Measurements from ENCODE around the gene SPDYE4. TPM values are rescaled to one million over a fixed set of nuclear protein-coding genes. Genes with fewer than 3 reads are reported as not detected.

Gene SPDYE4
- total RNA-seq, 1 experiment from 2014 or later = not detected

- peak; percentile 75 for DNase-seq
- Histone ChIP-seq H3K27me3 (no peaks in the 10 kb centered on the region), H3K4me3 (no peak overlapping the region), H3K36me3 (no peaks in the 10 kb centered on the region), H3K9me3 (peaks cover 12% of the 10 kb centered on the region)
Measured at GRCh38 chr17:8791910-8792270, 33.5 kb upstream of the SPDYE4 start.

DNA sequence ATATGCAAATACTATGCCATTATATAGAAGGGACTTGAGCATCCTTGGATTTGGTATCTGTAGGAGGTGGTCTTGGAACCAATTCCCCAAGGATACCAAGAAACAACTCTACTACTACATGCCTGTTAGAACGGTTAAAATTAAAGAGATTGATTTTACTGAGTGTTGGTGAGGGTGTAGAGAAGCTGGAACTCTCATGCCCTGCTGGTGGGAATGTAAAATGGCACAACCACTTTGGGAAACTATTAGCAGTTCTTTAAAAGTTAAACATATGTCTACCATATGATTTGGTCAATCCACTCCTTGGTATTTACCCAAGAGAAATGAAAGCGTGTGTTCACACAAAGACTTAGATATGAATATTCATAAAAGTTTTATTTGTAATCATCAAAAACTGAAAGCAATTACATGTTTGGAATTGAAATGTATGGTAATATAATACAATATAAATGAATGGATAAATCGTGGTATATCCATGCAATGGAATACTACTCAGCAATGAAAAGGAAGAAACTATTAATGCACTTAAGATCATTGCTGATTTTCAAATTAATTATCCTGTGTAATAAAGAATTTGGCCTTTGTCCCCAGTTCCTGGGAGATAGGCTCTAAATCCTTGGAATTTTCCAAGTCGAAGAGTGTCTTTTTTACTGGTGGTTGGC, 33.0 kb upstream of the SPDYE4 start:
- DNase-seq = no peak
- peaks cover 12% of the 10 kb centered on the region for H3K9me3 ChIP-seq
- H3K27me3 ChIP-seq = no peaks in the 10 kb centered on the region
- H3K4me3 ChIP-seq = no peak overlapping the region
- H3K36me3 ChIP-seq = no peaks in the 10 kb centered on the region

DNA sequence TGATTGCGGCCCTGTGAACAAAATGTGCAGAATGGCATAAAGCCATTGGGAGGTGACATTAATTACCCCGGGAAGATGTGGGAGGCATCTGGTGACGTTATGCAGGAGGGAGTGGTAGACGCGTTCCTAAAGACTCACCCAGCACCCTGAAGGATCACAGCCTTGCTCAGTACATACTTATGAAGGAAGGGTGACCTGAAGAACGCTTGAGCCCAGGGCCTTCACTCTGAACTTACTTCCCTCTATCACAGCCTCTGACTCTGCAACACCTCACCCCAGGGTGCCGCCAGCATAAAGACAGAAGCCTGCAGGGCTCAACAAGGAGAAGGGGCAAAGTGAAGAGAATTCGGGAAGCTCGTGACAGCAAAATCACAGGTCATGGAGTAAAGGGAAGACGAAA, 31.4 kb upstream of the SPDYE4 start:
- DNase-seq = no peak
- Histone ChIP-seq H3K36me3 (no peaks in the 10 kb centered on the region), H3K9me3 (peaks cover 12% of the 10 kb centered on the region)

GRCh38 chr17:8788998-8789397, 30.7 kb upstream of the SPDYE4 start:
- DNase-seq = no peak
- no peaks in the 10 kb centered on the region for H3K36me3 ChIP-seq
- H3K4me3 ChIP-seq = no peak overlapping the region
- no peaks in the 10 kb centered on the region for H3K27me3 ChIP-seq
- H3K9me3 ChIP-seq = peaks cover 12% of the 10 kb centered on the region

More for the DNA sequence above, 31.4 kb upstream of the SPDYE4 start:
- H3K27me3 ChIP-seq = no peaks in the 10 kb centered on the region
- H3K4me3 ChIP-seq = no peak overlapping the region

DNA sequence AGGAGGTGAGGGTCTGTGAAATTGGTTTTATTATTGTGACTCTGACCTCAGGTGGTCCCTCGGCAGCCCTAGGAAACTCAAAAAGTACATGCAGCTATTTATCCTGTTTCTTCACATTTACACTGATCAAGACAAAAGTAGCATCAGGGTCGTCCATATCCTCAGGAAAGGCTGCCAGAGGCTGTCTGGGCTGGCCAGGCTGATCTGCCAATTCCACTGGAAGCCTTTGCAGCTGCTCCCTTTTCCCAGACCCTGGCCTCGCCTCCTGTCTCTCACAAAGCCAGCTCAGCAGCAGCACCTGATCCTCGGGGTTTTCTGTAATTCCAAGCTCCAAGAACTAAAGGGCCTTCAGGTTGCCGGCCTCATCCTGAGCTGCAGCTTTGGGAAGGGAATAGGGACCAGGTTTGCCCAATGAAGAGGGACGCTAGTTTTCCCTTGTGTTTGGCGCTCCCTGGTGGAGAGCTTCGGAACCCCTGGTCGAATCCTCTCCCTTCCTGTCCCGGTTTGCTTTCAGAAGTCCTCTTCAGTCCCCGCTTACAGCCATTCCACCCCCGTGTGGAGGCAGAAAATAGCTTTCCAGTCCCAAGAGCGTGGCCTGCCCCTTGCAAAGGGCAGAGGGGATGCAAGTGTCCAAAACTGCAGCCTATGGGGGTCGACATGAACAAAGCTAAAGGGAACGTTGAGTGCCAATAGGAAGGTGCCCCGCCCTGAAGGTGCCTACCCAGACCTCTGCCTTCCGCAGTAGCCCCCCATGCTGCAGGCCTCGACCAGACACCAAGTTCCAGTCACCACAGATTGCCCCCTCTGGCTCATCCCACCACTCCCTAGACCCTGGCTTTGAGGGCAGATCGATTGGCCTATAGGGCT, 27.4 kb upstream of the SPDYE4 start:
- Histone ChIP-seq H3K36me3 (no peaks in the 10 kb centered on the region), H3K27me3 (no peaks in the 10 kb centered on the region), H3K9me3 (no peaks in the 10 kb centered on the region), H3K4me3 (no peak overlapping the region)
- peak; percentile 51 for DNase-seq

DNA sequence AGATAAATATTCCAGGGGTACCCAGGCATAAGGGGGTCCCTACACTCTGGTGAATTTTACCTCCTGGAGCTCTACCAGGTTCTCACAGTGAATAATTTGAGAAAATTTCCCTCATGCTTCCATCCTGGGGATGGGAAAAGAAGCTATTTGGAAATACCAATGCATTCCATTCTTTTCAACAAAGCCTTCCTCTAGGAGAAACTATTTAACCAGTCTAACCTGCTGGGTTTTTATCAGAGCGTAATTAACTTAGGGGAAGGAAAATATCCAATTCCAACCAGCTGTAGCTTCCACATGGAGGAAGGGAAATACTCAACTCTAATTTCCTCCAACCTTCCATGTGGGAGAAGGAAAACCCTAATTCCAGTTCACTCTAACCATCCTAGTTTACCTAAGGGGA, 23.8 kb upstream of the SPDYE4 start:
- Histone ChIP-seq H3K4me3 (no peak overlapping the region), H3K9me3 (no peaks in the 10 kb centered on the region), H3K27me3 (0 out of 2 replicates have a peak, but pooled peaks cover under 1% of the 10 kb centered on the region), H3K36me3 (no peaks in the 10 kb centered on the region)
- DNase-seq = no peak

DNA sequence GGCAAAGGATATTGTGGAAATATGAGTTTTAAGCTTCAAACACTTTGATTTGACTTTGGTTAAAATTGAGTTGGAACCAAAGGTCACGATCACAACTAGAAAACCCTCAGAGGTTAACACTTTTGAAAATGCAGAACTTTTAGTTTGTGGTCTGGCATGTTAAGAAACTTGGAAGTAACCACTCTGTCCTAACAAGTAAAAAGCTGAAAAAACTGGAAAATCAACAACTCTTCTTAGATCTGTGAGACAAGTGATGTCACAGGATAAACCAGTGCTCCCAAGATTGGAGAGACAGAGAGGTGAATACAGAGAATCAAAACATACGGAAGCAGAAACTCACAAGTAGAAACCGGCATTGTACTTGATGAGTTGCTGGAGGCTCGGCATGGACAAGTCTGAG, 23.4 kb upstream of the SPDYE4 start:
- Histone ChIP-seq H3K9me3 (no peaks in the 10 kb centered on the region), H3K27me3 (0 out of 2 replicates have a peak, but pooled peaks cover 4% of the 10 kb centered on the region), H3K36me3 (no peaks in the 10 kb centered on the region), H3K4me3 (no peak overlapping the region)
- no peak for DNase-seq

- no peak for DNase-seq
- H3K9me3 ChIP-seq = no peaks in the 10 kb centered on the region
- H3K4me3 ChIP-seq = no peak overlapping the region
- 0 out of 2 replicates have a peak, but pooled peaks cover 4% of the 10 kb centered on the region for H3K27me3 ChIP-seq
- no peaks in the 10 kb centered on the region for H3K36me3 ChIP-seq
Measured at GRCh38 chr17:8776881-8777280, 18.5 kb upstream of the SPDYE4 start.

DNA sequence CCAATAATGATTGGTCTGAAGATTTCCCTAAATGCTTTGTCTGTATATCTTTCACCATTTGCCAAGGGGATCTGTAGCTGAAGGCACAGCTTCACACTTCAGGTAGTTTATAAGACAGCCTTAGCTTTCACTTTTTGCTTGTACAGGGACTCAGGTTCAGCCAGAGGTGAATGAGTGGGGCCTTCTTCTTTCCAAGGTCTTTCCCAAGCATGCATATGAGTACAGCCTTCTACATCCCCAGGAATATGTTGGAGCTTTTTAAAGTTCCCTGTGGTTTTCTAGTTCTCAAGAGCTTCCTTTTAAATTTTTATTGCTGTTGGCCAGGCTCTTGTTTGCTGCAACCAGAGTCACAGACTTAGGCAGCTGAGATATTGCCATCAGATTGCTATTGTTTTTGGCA, 17.9 kb upstream of the SPDYE4 start:
- Histone ChIP-seq H3K4me3 (no peak overlapping the region), H3K9me3 (no peaks in the 10 kb centered on the region), H3K27me3 (0 out of 2 replicates have a peak, but pooled peaks cover 4% of the 10 kb centered on the region), H3K36me3 (no peaks in the 10 kb centered on the region)
- no peak for DNase-seq

DNA sequence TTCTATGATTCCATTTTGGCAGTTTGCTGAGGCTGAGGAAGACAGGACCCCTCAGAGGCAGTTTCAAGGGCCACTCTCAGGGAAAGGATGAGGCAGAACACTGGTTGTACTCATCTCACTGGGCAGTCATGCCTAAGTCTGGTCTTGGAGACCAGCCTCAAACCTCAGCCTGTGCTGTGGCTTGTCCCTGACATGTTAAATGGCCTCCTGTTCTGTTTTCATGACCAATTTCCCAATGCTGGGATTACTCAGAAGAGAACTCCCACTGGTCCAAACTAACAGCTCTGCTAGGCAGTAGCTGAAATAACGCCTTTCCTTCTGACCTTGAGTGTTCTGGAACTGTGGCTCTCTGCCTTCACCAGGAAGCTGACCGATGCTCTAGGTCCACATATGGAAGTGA, 8.4 kb upstream of the SPDYE4 start:
- H3K27me3 ChIP-seq = peaks cover 8% of the 10 kb centered on the region
- no peak overlapping the region for H3K4me3 ChIP-seq
- no peaks in the 10 kb centered on the region for H3K9me3 ChIP-seq
- no peaks in the 10 kb centered on the region for H3K36me3 ChIP-seq
- no peak for DNase-seq

- no peak for DNase-seq
- no peaks in the 10 kb centered on the region for H3K9me3 ChIP-seq
- H3K4me3 ChIP-seq = no peak overlapping the region
- no peaks in the 10 kb centered on the region for H3K36me3 ChIP-seq
- peaks cover 6% of the 10 kb centered on the region; the same call in 1 of the 2 replicates for H3K27me3 ChIP-seq
Measured at GRCh38 chr17:8762012-8762411, 3.7 kb upstream of the SPDYE4 start.

DNA sequence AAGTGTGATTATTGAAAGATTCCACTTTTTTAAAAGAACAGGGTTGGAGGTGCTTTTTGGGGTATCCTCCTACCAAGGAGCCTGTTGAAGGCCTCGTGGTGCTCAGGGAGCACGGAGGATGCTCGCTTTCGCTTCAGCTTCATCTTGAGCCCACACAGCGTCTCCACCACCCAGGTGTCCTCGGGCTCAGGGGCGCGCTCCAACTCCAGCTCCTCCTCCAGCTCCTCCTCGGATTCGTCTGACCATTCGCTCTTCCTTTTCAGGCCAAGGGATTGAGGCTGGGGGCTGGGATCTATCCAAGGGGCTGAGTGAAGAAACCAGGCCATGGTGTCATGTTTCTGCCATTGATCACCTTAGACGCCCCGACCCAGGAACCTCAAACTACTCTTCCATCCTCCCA, 1.2 kb downstream of the SPDYE4 start:
- DNase-seq = no peak
- H3K27me3 ChIP-seq = peaks cover 11% of the 10 kb centered on the region; the same call in 1 of the 2 replicates
- no peaks in the 10 kb centered on the region for H3K9me3 ChIP-seq
- H3K36me3 ChIP-seq = no peaks in the 10 kb centered on the region
- H3K4me3 ChIP-seq = no peak overlapping the region

DNA sequence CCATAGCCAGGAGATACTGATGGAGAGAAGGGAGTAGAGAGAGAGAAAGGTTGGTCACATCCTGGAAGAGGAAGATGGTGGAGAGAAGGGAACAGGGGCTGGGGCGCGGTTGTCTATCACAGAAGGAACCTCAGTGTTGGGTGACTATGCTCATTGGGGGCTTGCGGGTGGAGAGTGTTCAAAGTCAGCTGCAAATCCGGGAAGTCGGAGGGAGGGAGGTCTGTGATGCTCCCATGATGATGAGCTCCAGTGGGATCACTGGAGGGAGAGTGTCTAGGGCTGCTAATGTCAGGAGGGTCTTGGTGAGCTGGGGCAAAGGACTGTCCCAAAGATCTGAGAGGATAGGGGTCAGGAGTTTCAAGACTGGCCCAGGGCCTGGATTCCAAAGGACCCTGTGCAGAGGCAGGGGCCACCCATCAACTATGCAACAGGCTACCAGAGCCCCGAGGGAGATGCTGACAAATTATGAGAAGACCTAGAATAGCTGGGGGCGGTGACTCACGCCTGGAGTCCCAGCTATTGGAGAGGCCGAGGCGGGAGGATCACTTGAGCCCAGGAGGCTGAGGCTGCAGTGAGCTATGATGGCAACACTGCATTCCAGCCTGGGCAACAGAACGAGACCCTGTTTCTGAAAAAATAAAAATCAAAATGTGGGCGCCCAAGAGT, 2.6 kb downstream of the SPDYE4 start:
- Histone ChIP-seq H3K4me3 (no peak overlapping the region), H3K36me3 (no peaks in the 10 kb centered on the region), H3K27me3 (peaks cover 11% of the 10 kb centered on the region; the same call in 1 of the 2 replicates), H3K9me3 (no peaks in the 10 kb centered on the region)
- DNase-seq = no peak

DNA sequence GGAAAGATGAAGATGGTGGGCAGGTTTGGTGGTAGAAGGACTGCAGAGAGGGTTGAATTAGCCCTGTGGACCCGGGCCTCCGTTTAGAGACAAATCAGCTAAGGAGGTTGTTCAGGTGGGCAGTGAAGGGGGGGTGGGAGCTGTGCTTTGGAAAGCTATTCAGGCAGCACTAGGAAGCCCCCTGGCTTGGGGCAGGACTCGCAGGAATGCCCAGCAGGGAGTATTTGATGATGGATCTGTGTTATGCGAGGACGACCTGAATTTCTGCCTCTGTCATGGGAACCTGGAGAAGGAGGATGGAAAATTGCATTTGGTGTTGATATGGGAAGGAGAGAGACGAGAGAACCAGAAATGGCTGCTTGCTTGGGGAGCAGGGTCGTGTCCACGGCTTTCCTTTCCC, 3.5 kb downstream of the SPDYE4 start:
- no peaks in the 10 kb centered on the region for H3K9me3 ChIP-seq
- H3K27me3 ChIP-seq = peaks cover 8% of the 10 kb centered on the region; the same call in 1 of the 2 replicates
- H3K36me3 ChIP-seq = no peaks in the 10 kb centered on the region
- no peak overlapping the region for H3K4me3 ChIP-seq
- no peak for DNase-seq

DNA sequence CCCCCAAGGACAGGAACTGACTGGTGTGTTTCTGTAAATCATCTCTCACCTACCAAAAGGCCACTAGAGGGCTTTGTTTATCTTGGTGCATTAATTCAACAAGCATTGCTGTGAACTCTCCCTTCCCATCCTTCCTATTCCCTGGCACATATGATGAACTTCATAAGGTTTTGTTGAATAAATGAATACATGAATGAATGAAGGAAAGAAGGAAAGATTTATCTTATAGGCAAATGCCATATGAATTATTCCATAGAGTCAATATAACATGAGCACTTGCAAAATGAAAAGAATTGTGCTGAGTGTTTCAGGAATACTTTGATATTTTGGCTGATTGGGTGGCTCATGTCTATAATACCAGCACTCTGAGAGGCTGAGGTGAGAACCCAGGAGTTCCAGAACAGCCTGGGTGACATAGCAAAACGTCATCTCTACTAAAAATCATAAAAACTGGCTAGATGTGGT, 4.3 kb downstream of the SPDYE4 start:
- Histone ChIP-seq H3K36me3 (no peaks in the 10 kb centered on the region), H3K4me3 (no peak overlapping the region), H3K9me3 (no peaks in the 10 kb centered on the region), H3K27me3 (peaks cover 5% of the 10 kb centered on the region; the same call in 1 of the 2 replicates)
- no peak for DNase-seq

GRCh38 chr17:8753136-8753975, 5.0 kb downstream of the SPDYE4 start:
- no peaks in the 10 kb centered on the region for H3K9me3 ChIP-seq
- H3K36me3 ChIP-seq = no peaks in the 10 kb centered on the region
- peaks cover 5% of the 10 kb centered on the region; the same call in 1 of the 2 replicates for H3K27me3 ChIP-seq
- DNase-seq = no peak
- H3K4me3 ChIP-seq = no peak overlapping the region
